Measurements from ENCODE around the gene PIGR. TPM values are rescaled to one million over a fixed set of nuclear protein-coding genes. Genes with fewer than 3 reads are reported as not detected.
A peak's percentile ranks its signal among the peaks of the same experiment; 100 is the strongest.

PIGR gene
- total and polyA plus RNA-seq, 10 of the 15 experiments (the other 5 are each of a cell fraction or from before 2014, with no cell fraction given) = 0.96 to 7.6 (median 1.8) TPM

DNA sequence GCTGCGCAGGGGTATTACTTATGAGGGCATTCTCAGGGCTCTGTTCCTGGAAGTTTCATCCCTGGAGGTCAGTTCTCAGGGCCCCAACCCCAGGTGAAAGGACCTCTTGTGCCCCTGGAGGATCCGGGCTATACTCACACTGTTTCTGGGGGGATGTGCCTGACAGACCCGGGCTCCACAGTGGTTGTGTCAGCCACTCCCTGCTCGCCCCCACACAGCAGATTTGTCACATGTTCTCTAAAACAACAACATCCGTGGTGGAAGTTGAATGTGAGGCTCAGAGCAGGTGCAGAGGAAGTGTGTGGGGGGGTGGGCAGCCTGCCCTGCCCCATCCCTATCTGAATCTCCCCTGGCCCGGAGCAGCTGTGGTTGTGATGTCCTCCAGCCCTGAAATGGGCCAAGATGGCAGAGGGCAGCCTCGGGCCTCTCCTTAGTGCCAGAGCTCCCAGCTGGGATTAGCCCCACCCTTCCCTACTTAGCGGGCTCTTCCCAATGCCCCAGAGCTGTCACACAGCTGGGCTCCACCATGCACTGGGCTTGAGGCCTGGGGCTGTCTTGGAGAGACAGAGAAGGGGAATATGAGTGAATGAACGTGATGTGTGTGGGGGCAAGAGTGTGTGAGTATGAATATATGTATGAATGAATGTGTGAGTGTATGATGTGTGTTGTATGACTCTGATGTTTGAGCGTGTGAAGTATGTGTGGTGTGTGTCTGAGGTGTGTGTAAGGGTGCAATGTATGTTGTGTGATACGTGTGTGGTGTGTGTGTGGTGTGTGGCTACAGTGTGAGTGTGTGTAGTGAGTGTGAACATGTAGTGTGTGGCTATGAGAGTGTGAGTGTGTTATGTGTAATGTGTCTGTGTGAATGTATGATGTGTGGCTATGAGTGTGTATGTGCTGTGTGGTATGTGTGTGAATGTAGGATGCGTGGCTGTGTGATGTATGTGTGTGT, 23.0 kb downstream of the PIGR start (continued):
- TF ChIP-seq, protein P1, sequence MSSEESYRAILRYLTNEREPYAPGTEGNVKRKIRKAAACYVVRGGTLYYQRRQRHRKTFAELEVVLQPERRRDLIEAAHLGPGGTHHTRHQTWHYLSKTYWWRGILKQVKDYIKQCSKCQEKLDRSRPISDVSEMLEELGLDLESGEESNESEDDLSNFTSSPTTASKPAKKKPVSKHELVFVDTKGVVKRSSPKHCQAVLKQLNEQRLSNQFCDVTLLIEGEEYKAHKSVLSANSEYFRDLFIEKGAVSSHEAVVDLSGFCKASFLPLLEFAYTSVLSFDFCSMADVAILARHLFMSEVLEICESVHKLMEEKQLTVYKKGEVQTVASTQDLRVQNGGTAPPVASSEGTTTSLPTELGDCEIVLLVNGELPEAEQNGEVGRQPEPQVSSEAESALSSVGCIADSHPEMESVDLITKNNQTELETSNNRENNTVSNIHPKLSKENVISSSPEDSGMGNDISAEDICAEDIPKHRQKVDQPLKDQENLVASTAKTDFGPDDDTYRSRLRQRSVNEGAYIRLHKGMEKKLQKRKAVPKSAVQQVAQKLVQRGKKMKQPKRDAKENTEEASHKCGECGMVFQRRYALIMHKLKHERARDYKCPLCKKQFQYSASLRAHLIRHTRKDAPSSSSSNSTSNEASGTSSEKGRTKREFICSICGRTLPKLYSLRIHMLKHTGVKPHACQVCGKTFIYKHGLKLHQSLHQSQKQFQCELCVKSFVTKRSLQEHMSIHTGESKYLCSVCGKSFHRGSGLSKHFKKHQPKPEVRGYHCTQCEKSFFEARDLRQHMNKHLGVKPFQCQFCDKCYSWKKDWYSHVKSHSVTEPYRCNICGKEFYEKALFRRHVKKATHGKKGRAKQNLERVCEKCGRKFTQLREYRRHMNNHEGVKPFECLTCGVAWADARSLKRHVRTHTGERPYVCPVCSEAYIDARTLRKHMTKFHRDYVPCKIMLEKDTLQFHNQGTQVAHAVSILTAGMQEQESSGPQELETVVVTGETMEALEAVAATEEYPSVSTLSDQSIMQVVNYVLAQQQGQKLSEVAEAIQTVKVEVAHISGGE (CRISPR knock-in tag; IDR thresholded peaks at IDR 0.05) = no peak
- peak; percentile 92 for TF ChIP-seq IKZF1 (conservative IDR thresholded peaks at IDR 0.05)
- TF ChIP-seq, protein P2, sequence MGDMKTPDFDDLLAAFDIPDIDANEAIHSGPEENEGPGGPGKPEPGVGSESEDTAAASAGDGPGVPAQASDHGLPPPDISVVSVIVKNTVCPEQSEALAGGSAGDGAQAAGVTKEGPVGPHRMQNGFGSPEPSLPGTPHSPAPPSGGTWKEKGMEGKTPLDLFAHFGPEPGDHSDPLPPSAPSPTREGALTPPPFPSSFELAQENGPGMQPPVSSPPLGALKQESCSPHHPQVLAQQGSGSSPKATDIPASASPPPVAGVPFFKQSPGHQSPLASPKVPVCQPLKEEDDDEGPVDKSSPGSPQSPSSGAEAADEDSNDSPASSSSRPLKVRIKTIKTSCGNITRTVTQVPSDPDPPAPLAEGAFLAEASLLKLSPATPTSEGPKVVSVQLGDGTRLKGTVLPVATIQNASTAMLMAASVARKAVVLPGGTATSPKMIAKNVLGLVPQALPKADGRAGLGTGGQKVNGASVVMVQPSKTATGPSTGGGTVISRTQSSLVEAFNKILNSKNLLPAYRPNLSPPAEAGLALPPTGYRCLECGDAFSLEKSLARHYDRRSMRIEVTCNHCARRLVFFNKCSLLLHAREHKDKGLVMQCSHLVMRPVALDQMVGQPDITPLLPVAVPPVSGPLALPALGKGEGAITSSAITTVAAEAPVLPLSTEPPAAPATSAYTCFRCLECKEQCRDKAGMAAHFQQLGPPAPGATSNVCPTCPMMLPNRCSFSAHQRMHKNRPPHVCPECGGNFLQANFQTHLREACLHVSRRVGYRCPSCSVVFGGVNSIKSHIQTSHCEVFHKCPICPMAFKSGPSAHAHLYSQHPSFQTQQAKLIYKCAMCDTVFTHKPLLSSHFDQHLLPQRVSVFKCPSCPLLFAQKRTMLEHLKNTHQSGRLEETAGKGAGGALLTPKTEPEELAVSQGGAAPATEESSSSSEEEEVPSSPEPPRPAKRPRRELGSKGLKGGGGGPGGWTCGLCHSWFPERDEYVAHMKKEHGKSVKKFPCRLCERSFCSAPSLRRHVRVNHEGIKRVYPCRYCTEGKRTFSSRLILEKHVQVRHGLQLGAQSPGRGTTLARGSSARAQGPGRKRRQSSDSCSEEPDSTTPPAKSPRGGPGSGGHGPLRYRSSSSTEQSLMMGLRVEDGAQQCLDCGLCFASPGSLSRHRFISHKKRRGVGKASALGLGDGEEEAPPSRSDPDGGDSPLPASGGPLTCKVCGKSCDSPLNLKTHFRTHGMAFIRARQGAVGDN (IDR thresholded peaks at IDR 0.05) = peak; percentile 96
- TF ChIP-seq, protein P3, sequence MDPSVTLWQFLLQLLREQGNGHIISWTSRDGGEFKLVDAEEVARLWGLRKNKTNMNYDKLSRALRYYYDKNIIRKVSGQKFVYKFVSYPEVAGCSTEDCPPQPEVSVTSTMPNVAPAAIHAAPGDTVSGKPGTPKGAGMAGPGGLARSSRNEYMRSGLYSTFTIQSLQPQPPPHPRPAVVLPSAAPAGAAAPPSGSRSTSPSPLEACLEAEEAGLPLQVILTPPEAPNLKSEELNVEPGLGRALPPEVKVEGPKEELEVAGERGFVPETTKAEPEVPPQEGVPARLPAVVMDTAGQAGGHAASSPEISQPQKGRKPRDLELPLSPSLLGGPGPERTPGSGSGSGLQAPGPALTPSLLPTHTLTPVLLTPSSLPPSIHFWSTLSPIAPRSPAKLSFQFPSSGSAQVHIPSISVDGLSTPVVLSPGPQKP (IDR thresholded peaks at IDR 0.05; ENCODE audit: low read depth, low read length) = peak; percentile 56; the same call in 1 of the 2 replicates
- peak; percentile 81; the same call in 1 of the 2 replicates for TF ChIP-seq PAX5 (IDR thresholded peaks at IDR 0.05; ENCODE audit: borderline replicate concordance, low read depth, low read length)
- no peak for TF ChIP-seq CHD4 (IDR thresholded peaks at IDR 0.05)
- peak; percentile 38; the same call in 1 of the 2 replicates for TF ChIP-seq ZBED1 (IDR thresholded peaks at IDR 0.05; ENCODE audit: borderline replicate concordance)
- TF ChIP-seq, protein P4, sequence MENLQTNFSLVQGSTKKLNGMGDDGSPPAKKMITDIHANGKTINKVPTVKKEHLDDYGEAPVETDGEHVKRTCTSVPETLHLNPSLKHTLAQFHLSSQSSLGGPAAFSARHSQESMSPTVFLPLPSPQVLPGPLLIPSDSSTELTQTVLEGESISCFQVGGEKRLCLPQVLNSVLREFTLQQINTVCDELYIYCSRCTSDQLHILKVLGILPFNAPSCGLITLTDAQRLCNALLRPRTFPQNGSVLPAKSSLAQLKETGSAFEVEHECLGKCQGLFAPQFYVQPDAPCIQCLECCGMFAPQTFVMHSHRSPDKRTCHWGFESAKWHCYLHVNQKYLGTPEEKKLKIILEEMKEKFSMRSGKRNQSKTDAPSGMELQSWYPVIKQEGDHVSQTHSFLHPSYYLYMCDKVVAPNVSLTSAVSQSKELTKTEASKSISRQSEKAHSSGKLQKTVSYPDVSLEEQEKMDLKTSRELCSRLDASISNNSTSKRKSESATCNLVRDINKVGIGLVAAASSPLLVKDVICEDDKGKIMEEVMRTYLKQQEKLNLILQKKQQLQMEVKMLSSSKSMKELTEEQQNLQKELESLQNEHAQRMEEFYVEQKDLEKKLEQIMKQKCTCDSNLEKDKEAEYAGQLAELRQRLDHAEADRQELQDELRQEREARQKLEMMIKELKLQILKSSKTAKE (IDR thresholded peaks at IDR 0.05; ENCODE audit: low read depth, poor library complexity, severe bottlenecking) = peak; percentile 75
- peak in 1 of 2 experiments; percentile 95; a peak in 2 of 3 replicates for TF ChIP-seq EGR1 (IDR thresholded peaks at IDR 0.05; ENCODE audit: borderline replicate concordance in 1 of 2, low read depth in 2 of 2, low read length in 2 of 2)
- TF ChIP-seq MXI1 (IDR thresholded peaks at IDR 0.05; ENCODE audit: low read depth, low read length) = peak; percentile 89
- TF ChIP-seq, protein P5, sequence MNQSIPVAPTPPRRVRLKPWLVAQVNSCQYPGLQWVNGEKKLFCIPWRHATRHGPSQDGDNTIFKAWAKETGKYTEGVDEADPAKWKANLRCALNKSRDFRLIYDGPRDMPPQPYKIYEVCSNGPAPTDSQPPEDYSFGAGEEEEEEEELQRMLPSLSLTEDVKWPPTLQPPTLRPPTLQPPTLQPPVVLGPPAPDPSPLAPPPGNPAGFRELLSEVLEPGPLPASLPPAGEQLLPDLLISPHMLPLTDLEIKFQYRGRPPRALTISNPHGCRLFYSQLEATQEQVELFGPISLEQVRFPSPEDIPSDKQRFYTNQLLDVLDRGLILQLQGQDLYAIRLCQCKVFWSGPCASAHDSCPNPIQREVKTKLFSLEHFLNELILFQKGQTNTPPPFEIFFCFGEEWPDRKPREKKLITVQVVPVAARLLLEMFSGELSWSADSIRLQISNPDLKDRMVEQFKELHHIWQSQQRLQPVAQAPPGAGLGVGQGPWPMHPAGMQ (IDR thresholded peaks at IDR 0.05; ENCODE audit: borderline replicate concordance) = no peak
- peak; percentile 61; the same call in 1 of the 2 replicates for TF ChIP-seq MTA2 (IDR thresholded peaks at IDR 0.05; ENCODE audit: low read depth)
- no peak for TF ChIP-seq ZSCAN29 (IDR thresholded peaks at IDR 0.05)
- TF ChIP-seq SMAD1 (IDR thresholded peaks at IDR 0.05; ENCODE audit: low read depth, partially characterized antibody) = peak; percentile 24
- TF ChIP-seq EZH2 (IDR thresholded peaks at IDR 0.05; ENCODE audit: borderline replicate concordance, control insufficient read depth, low read depth, low read length) = no peak
